HT1080 (cell line): Measurements from ENCODE around the gene SYNM. TPM values are rescaled to one million over a fixed set of nuclear protein-coding genes. Genes with fewer than 3 reads are reported as not detected.
A peak's percentile ranks its signal among the peaks of the same experiment; 100 is the strongest.

Experiments used
- DNase-seq: peaks from one replicate; pipeline ENCODE4 v3.0.0-alpha.2; 2015; ENCODE audit warnings: low read depth
- total RNA-seq: library from RNA; depleted of rRNA; stranded (reverse); fragments of >200 nt; shearing (Covaris generic); gene quantifications from 2 replicates; pipeline ENCODE4 v1.2.3, GENCODE V29; 2014

The SYNM gene
- total RNA-seq, 1 experiment from 2014 or later = 0.82 TPM

- DNase-seq = no peak
Observed at GRCh38 chr15:99121691-99122410, 17.0 kb downstream of the SYNM start.

DNA sequence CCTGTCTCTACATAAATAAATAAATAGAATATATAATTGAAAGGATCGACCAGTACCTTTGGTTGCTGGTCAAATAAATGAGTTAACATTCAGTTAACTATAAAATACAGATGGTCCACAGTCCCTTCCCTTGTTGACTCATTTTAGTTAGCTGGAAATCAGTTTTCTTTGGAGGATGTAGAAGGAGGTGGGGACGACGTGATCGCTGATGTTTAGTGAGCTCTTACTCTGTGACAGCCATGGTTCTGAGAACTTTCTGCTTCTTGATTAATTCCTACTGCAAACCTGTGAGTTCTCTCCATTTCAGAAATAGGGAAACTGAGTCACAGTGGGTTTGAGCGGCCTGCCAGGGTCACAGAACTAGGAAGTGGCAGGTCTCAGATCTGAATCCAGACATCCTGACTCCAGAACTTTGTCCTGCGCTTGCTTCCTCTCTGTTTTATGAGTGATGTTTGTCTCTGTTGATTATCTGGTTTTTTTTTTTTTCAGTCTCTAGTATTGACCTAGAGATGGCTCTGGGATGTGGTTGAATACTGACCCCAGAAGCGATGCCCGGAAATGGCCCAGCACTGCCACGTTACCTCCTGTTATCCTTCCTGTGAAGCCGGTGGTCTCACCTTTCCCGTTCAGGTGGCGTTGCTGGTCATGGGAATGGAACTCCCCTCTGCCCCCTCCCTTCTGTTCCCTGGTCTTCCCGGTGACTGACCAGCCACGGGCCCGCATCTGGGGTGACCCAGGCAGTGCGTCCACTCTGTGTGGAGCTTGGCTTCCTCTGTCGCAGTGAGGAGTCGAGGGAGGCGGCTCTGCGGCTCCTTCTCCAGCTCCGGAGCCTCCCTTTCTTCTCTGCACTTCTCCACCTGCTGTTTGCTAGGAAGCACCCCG, 18.2 kb downstream of the SYNM start:
- peak; percentile 13 for DNase-seq

GRCh38 chr15:99123713-99124451, 19.0 kb downstream of the SYNM start:
- DNase-seq = peak; percentile 99

- DNase-seq = no peak
Observed at GRCh38 chr15:99124641-99125040, 19.8 kb downstream of the SYNM start.

GRCh38 chr15:99125061-99125891, 20.4 kb downstream of the SYNM start:
- DNase-seq = no peak

GRCh38 chr15:99126131-99126588, 21.3 kb downstream of the SYNM start:
- DNase-seq = no peak

DNA sequence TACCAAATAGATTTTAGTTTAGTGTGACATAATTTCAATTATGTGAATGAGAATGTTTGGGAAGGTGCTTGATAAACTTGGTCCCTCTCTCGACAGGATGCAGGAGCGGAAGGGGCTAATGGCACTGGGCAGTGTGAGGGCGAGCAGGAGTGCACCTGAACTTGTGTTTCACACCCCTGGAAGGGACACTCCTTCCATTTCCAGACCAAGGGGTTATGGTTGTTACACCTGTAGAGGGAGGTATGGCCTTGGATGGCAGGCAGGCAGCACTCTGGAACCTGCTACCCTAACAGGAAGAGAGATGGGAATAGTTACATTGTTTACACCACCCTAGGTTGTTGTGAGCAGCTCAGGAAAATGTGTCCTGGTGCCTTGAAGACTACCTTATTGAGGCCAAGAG, 22.1 kb downstream of the SYNM start:
- no peak for DNase-seq

GRCh38 chr15:99127773-99128172, 22.9 kb downstream of the SYNM start:
- DNase-seq = no peak

- no peak for DNase-seq
Observed at GRCh38 chr15:99128411-99128810, 23.5 kb downstream of the SYNM start.

- no peak for DNase-seq
Observed at GRCh38 chr15:99129644-99130043, 24.8 kb downstream of the SYNM start.

DNA sequence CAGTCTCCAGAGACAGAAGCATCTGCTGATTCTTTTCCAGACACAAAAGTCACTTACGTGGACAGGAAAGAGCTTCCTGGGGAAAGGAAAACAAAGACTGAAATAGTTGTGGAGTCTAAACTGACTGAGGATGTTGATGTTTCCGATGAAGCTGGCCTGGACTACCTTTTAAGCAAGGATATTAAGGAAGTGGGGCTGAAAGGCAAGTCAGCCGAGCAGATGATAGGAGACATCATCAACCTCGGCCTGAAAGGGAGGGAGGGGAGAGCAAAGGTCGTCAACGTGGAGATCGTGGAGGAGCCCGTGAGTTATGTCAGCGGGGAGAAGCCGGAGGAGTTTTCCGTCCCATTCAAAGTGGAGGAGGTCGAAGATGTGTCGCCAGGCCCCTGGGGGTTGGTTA, 25.4 kb downstream of the SYNM start:
- DNase-seq = no peak

GRCh38 chr15:99130765-99131440, 26.0 kb downstream of the SYNM start:
- DNase-seq = no peak

DNA sequence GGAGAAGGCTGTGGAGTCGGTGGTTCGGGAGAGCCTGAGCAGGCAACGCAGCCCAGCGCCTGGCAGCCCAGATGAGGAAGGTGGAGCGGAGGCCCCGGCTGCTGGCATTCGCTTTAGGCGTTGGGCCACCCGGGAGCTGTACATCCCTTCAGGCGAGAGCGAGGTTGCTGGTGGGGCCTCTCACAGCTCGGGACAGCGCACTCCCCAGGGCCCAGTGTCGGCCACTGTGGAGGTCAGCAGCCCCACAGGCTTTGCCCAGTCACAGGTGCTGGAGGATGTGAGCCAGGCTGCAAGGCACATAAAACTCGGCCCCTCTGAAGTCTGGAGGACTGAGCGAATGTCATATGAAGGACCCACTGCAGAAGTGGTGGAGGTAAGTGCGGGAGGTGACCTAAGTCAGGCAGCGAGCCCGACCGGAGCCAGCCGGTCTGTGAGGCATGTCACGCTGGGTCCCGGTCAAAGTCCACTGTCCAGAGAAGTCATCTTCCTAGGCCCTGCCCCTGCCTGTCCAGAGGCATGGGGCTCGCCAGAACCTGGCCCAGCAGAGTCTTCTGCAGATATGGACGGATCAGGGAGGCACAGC, 26.7 kb downstream of the SYNM start:
- no peak for DNase-seq

- no peak for DNase-seq
Observed at GRCh38 chr15:99132122-99132521, 27.2 kb downstream of the SYNM start.

DNA sequence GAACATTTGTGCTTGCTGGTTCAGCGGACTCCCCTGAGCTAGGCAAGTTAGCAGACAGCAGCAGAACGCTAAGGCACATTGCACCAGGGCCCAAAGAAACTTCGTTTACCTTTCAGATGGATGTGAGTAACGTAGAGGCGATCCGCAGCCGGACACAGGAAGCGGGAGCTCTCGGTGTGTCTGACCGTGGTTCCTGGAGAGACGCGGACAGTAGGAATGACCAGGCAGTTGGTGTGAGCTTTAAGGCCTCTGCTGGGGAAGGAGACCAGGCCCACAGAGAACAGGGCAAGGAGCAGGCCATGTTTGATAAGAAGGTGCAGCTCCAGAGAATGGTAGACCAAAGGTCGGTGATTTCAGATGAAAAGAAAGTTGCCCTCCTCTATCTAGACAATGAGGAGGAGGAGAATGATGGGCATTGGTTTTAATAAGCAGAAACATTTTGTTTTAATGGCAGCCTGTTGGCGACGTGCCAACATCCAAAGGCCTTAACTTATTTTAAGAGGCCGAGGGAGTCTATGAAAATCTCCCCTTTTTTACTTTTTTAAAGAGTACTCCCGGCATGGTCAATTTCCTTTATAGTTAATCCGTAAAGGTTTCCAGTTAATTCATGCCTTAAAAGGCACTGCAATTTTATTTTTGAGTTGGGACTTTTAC, 27.9 kb downstream of the SYNM start:
- DNase-seq = no peak

DNA sequence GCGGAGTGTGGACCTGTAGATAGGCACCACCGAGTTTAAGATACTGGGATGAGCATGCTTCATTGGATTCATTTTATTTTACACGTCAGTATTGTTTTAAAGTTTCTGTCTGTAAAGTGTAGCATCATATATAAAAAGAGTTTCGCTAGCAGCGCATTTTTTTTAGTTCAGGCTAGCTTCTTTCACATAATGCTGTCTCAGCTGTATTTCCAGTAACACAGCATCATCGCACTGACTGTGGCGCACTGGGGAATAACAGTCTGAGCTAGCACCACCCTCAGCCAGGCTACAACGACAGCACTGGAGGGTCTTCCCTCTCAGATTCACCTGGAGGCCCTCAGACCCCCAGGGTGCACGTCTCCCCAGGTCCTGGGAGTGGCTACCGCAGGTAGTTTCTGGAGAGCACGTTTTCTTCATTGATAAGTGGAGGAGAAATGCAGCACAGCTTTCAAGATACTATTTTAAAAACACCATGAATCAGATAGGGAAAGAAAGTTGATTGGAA, 29.5 kb downstream of the SYNM start:
- no peak for DNase-seq

GRCh38 chr15:99135194-99135593, 30.3 kb downstream of the SYNM start:
- no peak for DNase-seq

DNA sequence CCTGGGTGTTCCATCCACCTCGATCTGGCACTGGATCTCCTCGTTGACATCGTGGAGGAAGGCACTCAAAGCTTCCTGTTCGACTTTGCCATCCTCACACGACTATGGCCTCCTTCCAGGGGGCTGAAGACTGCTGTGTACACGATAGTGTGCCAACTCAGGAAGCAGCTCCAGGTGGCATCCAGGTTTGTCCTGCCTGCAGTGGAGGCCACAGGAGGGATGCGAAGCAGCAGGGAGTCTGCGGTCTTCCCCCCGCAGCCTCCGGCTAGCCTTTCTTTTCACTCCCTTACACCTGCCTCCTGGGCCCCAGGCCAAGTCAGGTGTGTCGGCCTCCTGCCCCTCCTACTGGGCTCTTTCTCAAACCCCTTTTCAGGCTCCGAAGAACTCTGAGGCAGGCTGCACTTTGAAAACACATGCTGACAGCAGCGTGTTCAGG, 32.2 kb downstream of the SYNM start:
- DNase-seq = no peak

- DNase-seq = no peak
Observed at GRCh38 chr15:99137877-99138276, 33.0 kb downstream of the SYNM start.
